NOMO-1 (cell line): ENCODE results near the gene DNM2.
"Not testable (repeated sequence)": the region's sequence is repeated elsewhere in the genome, so short reads cannot be mapped to it uniquely, and the experiment has no call there.

Source experiments
- DNase-seq, 2 experiments: peaks; one replicate each; lab custom pipeline; 2025; ENCODE audit not compliant: unreplicated experiment in 2 of 2; lab: John Stamatoyannopoulos, UW

DNM2 gene

GRCh38 chr19:10717356-10718204 is at the start of gene DNM2:
DNM2 (plus strand) TSS chr19:10718079; CDS start chr19:10718243, 164 bp downstream.
- peak; percentile 100 for DNase-seq

GRCh38 chr19:10669246-10669645 is 48.6 kb upstream of the DNM2 start:
- no peak for DNase-seq

- DNase-seq, result no peak
These were observed 47.7 kb upstream of the DNM2 start for GRCh38 chr19:10670182-10670581.

GRCh38 chr19:10670876-10671804 is 46.7 kb upstream of the DNM2 start:
- DNase-seq, result no peak

GRCh38 chr19:10671922-10672321 is 46.0 kb upstream of the DNM2 start:
- DNase-seq, result not testable (repeated sequence)

GRCh38 chr19:10675214-10675613 is 42.7 kb upstream of the DNM2 start:
- not testable (repeated sequence) for DNase-seq

- no peak for DNase-seq
These were observed 40.1 kb upstream of the DNM2 start for GRCh38 chr19:10677751-10678150.

GRCh38 chr19:10678813-10679212 is 39.1 kb upstream of the DNM2 start:
- no peak for DNase-seq

GRCh38 chr19:10679743-10680142 is 38.1 kb upstream of the DNM2 start:
- no peak for DNase-seq

GRCh38 chr19:10680545-10681135 is 37.2 kb upstream of the DNM2 start:
- DNase-seq, result no peak

- no peak for DNase-seq
These were observed 36.2 kb upstream of the DNM2 start for GRCh38 chr19:10681658-10682057.

GRCh38 chr19:10682397-10683063 is 35.3 kb upstream of the DNM2 start:
- no peak for DNase-seq

- no peak for DNase-seq
These were observed 34.8 kb upstream of the DNM2 start for GRCh38 chr19:10683064-10683426.

GRCh38 chr19:10683582-10683981 is 34.3 kb upstream of the DNM2 start:
- no peak for DNase-seq

- no peak for DNase-seq
These were observed 32.7 kb upstream of the DNM2 start for GRCh38 chr19:10685210-10685609.

GRCh38 chr19:10686193-10686592 is 31.7 kb upstream of the DNM2 start:
- DNase-seq, result no peak

GRCh38 chr19:10686661-10687517 is 31.0 kb upstream of the DNM2 start:
- DNase-seq, result no peak

- no peak for DNase-seq
These were observed 30.2 kb upstream of the DNM2 start for GRCh38 chr19:10687518-10688288.
